Endothelial cell of umbilical vein (primary cell): ENCODE results near the gene RAB3C. TPM values are rescaled to one million over a fixed set of nuclear protein-coding genes. Genes with fewer than 3 reads are reported as not detected.

Experiments
- BruUV-seq: library from RNA; stranded (reverse); fragments of 400-500 nt; replicated peaks from 2 replicates; lab custom pipeline; 2021; lab: Mats Ljungman, UMichigan
- CTCF ChIA-PET: fragments of 300-600, 350-600 bp; sonication (Branson Sonifier 250); formaldehyde crosslinking; loops from one replicate; lab custom pipeline; 2021; ENCODE audit warnings: antibody characterized with exemption, inconsistent platforms; lab: Charles Lee
- POLR2A ChIA-PET: fragments of 300-600, 350-600 bp; sonication (Branson Sonifier 250); formaldehyde crosslinking; loops from one replicate; lab custom pipeline; 2021; ENCODE audit warnings: antibody characterized with exemption, inconsistent platforms; lab: Charles Lee
- DNase-seq: peaks from one replicate; pipeline ENCODE4 v3.0.0-alpha.2; 2011; ENCODE audit warnings: low read depth, low spot score
- FAIRE-seq: peaks from 2 replicates; lab custom pipeline; 2011; peaks lifted over from hg19 to GRCh38; lab: Jason Lieb, UNC
- H2AFZ ChIP-seq: 2 replicates; pipeline ENCODE4 v1.6.0; 2012; ENCODE audit warnings: low read depth, low read length, control low read depth, inconsistent platforms
- H3K27ac ChIP-seq: 2 replicates; pipeline ENCODE4 v1.5.1; 2011; ENCODE audit warnings: low read depth, mild to moderate bottlenecking, control low read depth, low read length, moderate library complexity; ENCODE audit not compliant: insufficient read depth
- H3K27me3 ChIP-seq, 2 experiments: 2 replicates each; pipeline versions ENCODE4 v1.6.0 to v1.6.1; 2011; ENCODE audit warnings: low read length in 2 of 2, mixed read lengths in 1 of 2; ENCODE audit not compliant: control insufficient read depth in 2 of 2, insufficient read depth in 2 of 2
- H3K36me3 ChIP-seq, 2 experiments: 2 replicates in 1 of 2; 3 replicates in 1 of 2; pipeline ENCODE4 v1.5.1; 2011; ENCODE audit warnings: low read length in 2 of 2, mild to moderate bottlenecking in 1 of 2, moderate library complexity in 1 of 2; ENCODE audit not compliant: control insufficient read depth in 2 of 2, insufficient read depth in 2 of 2; ENCODE audit errors: extremely low read depth in 1 of 2
- H3K4me1 ChIP-seq: 3 replicates; pipeline ENCODE4 v1.5.1; 2011; ENCODE audit warnings: mild to moderate bottlenecking, low read length; ENCODE audit not compliant: control insufficient read depth, insufficient read depth; ENCODE audit errors: extremely low read depth
- H3K4me2 ChIP-seq: 2 replicates; pipeline ENCODE4 v1.6.1; 2011; ENCODE audit warnings: low read length, control low read depth, mixed read lengths; ENCODE audit not compliant: insufficient read depth
- H3K4me3 ChIP-seq, 3 experiments: fragments of 200-600 bp in 1 of 3; sonication (generic), shearing (Covaris generic) in 1 of 3; replicated peaks in 1 of 3; 2 replicates each; pipeline ENCODE4 v1.5.1; 2011 to 2016; ENCODE audit warnings: control low read depth in 3 of 3, low read length in 3 of 3, mild to moderate bottlenecking in 2 of 3, inconsistent platforms in 1 of 3, low read depth in 1 of 3, moderate library complexity in 1 of 3; ENCODE audit not compliant: insufficient read depth in 1 of 3
- H3K79me2 ChIP-seq: 2 replicates; pipeline ENCODE4 v1.6.0; 2012; ENCODE audit warnings: low read length, inconsistent platforms; ENCODE audit not compliant: control insufficient read depth, insufficient read depth
- H3K9ac ChIP-seq: replicated peaks from 2 replicates; pipeline ENCODE3; 2011; ENCODE audit warnings: low read length, control low read depth; ENCODE audit not compliant: insufficient read depth; ENCODE audit errors: extremely low read depth
- H3K9me1 ChIP-seq: replicated peaks from 3 replicates; pipeline ENCODE4 v1.6.0; 2011; ENCODE audit warnings: mild to moderate bottlenecking, low read length; ENCODE audit not compliant: control insufficient read depth, insufficient read depth; ENCODE audit errors: extremely low read depth
- H3K9me3 ChIP-seq: replicated peaks from 2 replicates; pipeline ENCODE4 v1.5.1; 2012; ENCODE audit warnings: low read length, inconsistent platforms; ENCODE audit not compliant: control insufficient read depth, insufficient read depth
- H4K20me1 ChIP-seq: replicated peaks from 2 replicates; pipeline ENCODE3; 2011; ENCODE audit warnings: mild to moderate bottlenecking, low read length; ENCODE audit not compliant: control insufficient read depth, insufficient read depth; ENCODE audit errors: extremely low read depth
- CTCF ChIP-seq, 2 donors: IDR thresholded peaks; 1 replicate in 1 of 2; 2 replicates in 1 of 2; pipeline ENCODE4 v1.5.1; 2011; ENCODE audit warnings: low read length in 2 of 2, mild to moderate bottlenecking in 2 of 2, moderate library complexity in 2 of 2, control low read depth in 1 of 2, inconsistent platforms in 1 of 2, low read depth in 1 of 2; ENCODE audit not compliant: insufficient read depth in 1 of 2; ENCODE audit errors: extremely low read depth in 1 of 2
- EZH2 ChIP-seq: IDR thresholded peaks from 2 replicates; pipeline ENCODE4 v1.6.1; 2012; ENCODE audit warnings: borderline replicate concordance, low read depth, mild to moderate bottlenecking, moderate library complexity, low read length, inconsistent platforms; ENCODE audit not compliant: severe bottlenecking
- FOS ChIP-seq: IDR thresholded peaks from 2 replicates; pipeline ENCODE4 v1.6.1; 2011; ENCODE audit warnings: mild to moderate bottlenecking, low read length, moderate library complexity, borderline replicate concordance; ENCODE audit not compliant: insufficient read depth
- GATA2 ChIP-seq: IDR thresholded peaks from 2 replicates; pipeline ENCODE4 v1.7.0; 2011; ENCODE audit warnings: low read depth, mild to moderate bottlenecking, moderate library complexity, mixed read lengths, low read length; ENCODE audit not compliant: insufficient read length, insufficient read depth
- JUN ChIP-seq: IDR thresholded peaks from 2 replicates; pipeline ENCODE4 v1.6.1; 2011; ENCODE audit warnings: borderline replicate concordance, low read depth; ENCODE audit not compliant: insufficient read length, insufficient read depth
- MAX ChIP-seq: IDR thresholded peaks from 2 replicates; pipeline ENCODE4 v1.6.1; 2011; ENCODE audit not compliant: insufficient read depth, insufficient read length
- MYC ChIP-seq: IDR thresholded peaks from one replicate; pipeline ENCODE4 v1.6.1; 2011; ENCODE audit warnings: mild to moderate bottlenecking, low read depth, low read length
- POLR2A ChIP-seq: IDR thresholded peaks from 2 replicates; pipeline ENCODE4 v1.6.1; 2012; ENCODE audit warnings: low read depth, mild to moderate bottlenecking, control low read depth, low read length
- POLR2AphosphoS5 ChIP-seq: IDR thresholded peaks from 2 replicates; pipeline ENCODE4 v1.6.1; 2012; ENCODE audit warnings: low read depth, mild to moderate bottlenecking, control low read depth, low read length, moderate library complexity; ENCODE audit not compliant: insufficient read depth
- dilution Hi-C: fragments of 300-500 bp; cut with MboI; formaldehyde crosslinking; loops from one replicate; pipeline ENCODE4 v1.15.0; 2019; ENCODE audit warnings: low sequenced_read_pairs; ENCODE audit not compliant: extremely low pct_ligation_motif_present
- intact Hi-C: fragments of 100-400 bp; cut with micrococcal nuclease; formaldehyde crosslinking; loops from one replicate; pipeline ENCODE4 v1.10.0; 2022
- polyA plus RNA-seq, 4 experiments: library from polyadenylated mRNA; depleted of rRNA in 3 of 4; stranded (reverse) in 3 of 4; unstranded in 1 of 4; fragments of >200 nt; gene quantifications; 2 replicates each; pipeline versions ENCODE4 v1.2.1 to v1.2.3, GENCODE V29; 2011 to 2012; ENCODE audit warnings: missing spikeins in 1 of 4
- total RNA-seq: library from RNA; stranded (reverse); gene quantifications from 2 replicates; pipeline ENCODE4 v1.2.3, GENCODE V29; 2021

RAB3C gene
- total and polyA plus RNA-seq, 2 donors (not counting 3 experiments of a cell fraction or from before 2014, with no cell fraction given) = 0.04 to 0.66 TPM

- BruUV-seq = no TSS peak
- CTCF ChIA-PET = interaction anchor here (0.6 to 6.7 kb wide), 34 partner anchors 9 to 1201 kb away, joined by 3 to 69 read pairs (median 4); no protein-coding TSS in a partner anchor
- POLR2A ChIA-PET = interaction anchor here (0.7 to 0.8 kb wide), 2 partner anchors 129 to 1937 kb away, joined by 7 read pairs; no protein-coding TSS in a partner anchor
- TF ChIP-seq GATA2 (no peak), EZH2 (no peak), CTCF (IDR thresholded peaks at IDR 0.05; ENCODE audit: extremely low read depth in 1 of 2, insufficient read depth in 1 of 2, low read depth in 1 of 2, low read length in 2 of 2) (no peak)
- Histone ChIP-seq H3K79me2 (no peaks in the 10 kb centered on the region), H3K4me3 (no peak overlapping the region), H3K9me1 (no peaks in the 10 kb centered on the region), H4K20me1 (no peaks in the 10 kb centered on the region), H3K4me1 (no peaks in the 10 kb centered on the region), H3K4me2 (no peak overlapping the region), H3K36me3 (no peaks in the 10 kb centered on the region), H3K27me3 (peaks cover 12 to 14% of the 10 kb centered on the region in 2 experiments), H3K9ac (no peak overlapping the region), H3K27ac (no peak overlapping the region), H3K9me3 (no peaks in the 10 kb centered on the region), H2AFZ (no peak overlapping the region)
- no peak for FAIRE-seq
- intact Hi-C loops (loop anchor here (1.0 to 5.0 kb wide), 3 partner anchors 115 to 490 kb away; no protein-coding TSS in a partner anchor), dilution Hi-C loops (no loop called here)
- DNase-seq = no peak
Observed at GRCh38 chr5:58891971-58892343, 309.1 kb downstream of the RAB3C start.

- H3K27ac ChIP-seq = no peak overlapping the region
- H3K4me2 ChIP-seq = no peak overlapping the region
- intact Hi-C loops (loop anchor here (5.0 kb wide), 1 partner anchor 489 kb away; no protein-coding TSS in a partner anchor), dilution Hi-C loops (no loop called here)
- H3K9me3 ChIP-seq = no peaks in the 10 kb centered on the region
- no peaks in the 10 kb centered on the region for H3K36me3 ChIP-seq
- no peaks in the 10 kb centered on the region for H3K4me1 ChIP-seq
- peaks cover 15 to 20% of the 10 kb centered on the region in 2 experiments for H3K27me3 ChIP-seq
- H3K9ac ChIP-seq = no peak overlapping the region
- no peak overlapping the region for H2AFZ ChIP-seq
- TF ChIP-seq POLR2A (no peak), MAX (no peak), GATA2 (no peak), POLR2AphosphoS5 (no peak), FOS (no peak), CTCF (IDR thresholded peaks at IDR 0.05; ENCODE audit: extremely low read depth in 1 of 2, insufficient read depth in 1 of 2, low read depth in 1 of 2, low read length in 2 of 2) (no peak), MYC (no peak), JUN (no peak), EZH2 (no peak)
- DNase-seq (no peak), FAIRE-seq (no peak)
- no peaks in the 10 kb centered on the region for H3K9me1 ChIP-seq
- no peak overlapping the region for H3K4me3 ChIP-seq
- ChIA-PET CTCF (interaction anchor here (0.8 to 6.7 kb wide), 10 partner anchors 9 to 907 kb away, joined by 3 to 69 read pairs (median 6); no protein-coding TSS in a partner anchor), POLR2A (no interaction called here)
- H4K20me1 ChIP-seq = no peaks in the 10 kb centered on the region
- BruUV-seq = no TSS peak
- H3K79me2 ChIP-seq = no peaks in the 10 kb centered on the region
Observed at GRCh38 chr5:58893551-58893950, 310.7 kb downstream of the RAB3C start.
